Mesothelial cell of epicardium (in vitro differentiated cells): ENCODE results near the gene TOMM7. TPM values are rescaled to one million over a fixed set of nuclear protein-coding genes. Genes with fewer than 3 reads are reported as not detected.
"Not testable (repeated sequence)": the region's sequence is repeated elsewhere in the genome, so short reads cannot be mapped to it uniquely, and the experiment has no call there.

ENCODE experiments used
- DNase-seq, 2 experiments: peaks; one replicate each; pipeline ENCODE4 v3.0.0; 2021; ENCODE audit warnings: low spot score in 2 of 2; ENCODE audit not compliant: unreplicated experiment in 2 of 2
- H3K27ac Mint-ChIP-seq: 2 replicates; pipeline ENCODE4 v1.8.0; 2021; ENCODE audit warnings: mixed read lengths
- H3K27me3 Mint-ChIP-seq: 2 replicates; pipeline ENCODE4 v1.8.0; 2021; ENCODE audit warnings: low read depth, mixed read lengths
- H3K36me3 Mint-ChIP-seq: 2 replicates; pipeline ENCODE4 v1.8.0; 2021; ENCODE audit warnings: mixed read lengths
- H3K4me1 Mint-ChIP-seq: 2 replicates; pipeline ENCODE4 v1.8.0; 2021; ENCODE audit warnings: mixed read lengths
- H3K4me3 Mint-ChIP-seq: 2 replicates; pipeline ENCODE4 v1.8.0; 2021; ENCODE audit warnings: mild to moderate bottlenecking, moderate library complexity, mixed read lengths
- H3K9me3 Mint-ChIP-seq: 2 replicates; pipeline ENCODE4 v1.8.0; 2021; ENCODE audit warnings: mixed read lengths
- CTCF ChIP-seq: fragments of 200-600 bp; sonication (generic); IDR thresholded peaks from one replicate; pipeline ENCODE4 v1.5.0; 2021; ENCODE audit warnings: antibody characterized with exemption; ENCODE audit not compliant: unreplicated experiment
- total RNA-seq: library from RNA; stranded (reverse); gene quantifications from 3 replicates; pipeline ENCODE4 v1.2.1, GENCODE V29; 2021

TOMM7 gene
- total RNA-seq, 1 donor from 2014 or later = 179 TPM

DNA sequence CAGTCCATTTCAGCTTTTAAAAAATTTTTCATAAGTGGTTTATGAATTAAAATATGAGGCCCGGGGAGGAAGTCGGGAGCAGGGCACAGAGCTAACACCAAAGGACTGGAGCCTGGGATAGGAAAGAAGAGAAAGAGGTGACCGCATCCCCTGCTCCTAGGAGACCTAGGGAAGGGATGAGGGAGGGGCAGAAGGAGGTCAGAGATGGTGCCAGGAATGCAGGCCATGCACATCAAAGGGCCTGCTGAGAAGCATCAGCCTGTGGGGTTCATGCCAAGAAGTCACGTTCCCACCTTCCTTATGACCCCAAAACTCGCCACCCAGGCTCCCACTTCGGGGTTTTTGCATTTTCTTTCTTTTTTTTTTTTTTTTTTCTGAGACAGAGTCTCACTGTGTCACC lies 14.7 kb upstream of the TOMM7 start:
- Mint-ChIP-seq H3K4me3 (no peak overlapping the region), H3K27me3 (peaks cover 3% of the 10 kb centered on the region), H3K9me3 (no peaks in the 10 kb centered on the region), H3K36me3 (no peaks in the 10 kb centered on the region), H3K4me1 (peaks cover 5% of the 10 kb centered on the region), H3K27ac (no peak overlapping the region)
- no peak for DNase-seq
- no peak for TF ChIP-seq CTCF

DNA sequence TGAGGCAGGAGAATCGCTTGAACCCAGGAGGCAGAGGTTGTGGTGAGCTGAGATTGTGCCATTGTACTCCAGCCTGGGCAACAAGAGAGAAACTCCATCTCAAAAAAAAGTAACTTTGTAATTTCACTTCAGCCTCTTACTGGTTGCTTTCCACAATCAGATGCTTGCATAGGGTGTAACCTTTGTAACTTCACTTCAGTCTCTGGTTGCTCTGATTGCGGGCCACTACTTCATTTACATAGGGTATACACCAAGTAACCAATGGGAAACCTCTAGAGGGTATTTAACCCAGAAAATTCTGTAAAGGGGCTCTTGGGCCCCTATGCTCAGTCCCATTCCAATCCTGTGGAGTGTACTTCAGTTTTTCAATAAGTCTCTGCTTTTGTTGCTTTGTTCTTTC lies 13.9 kb upstream of the TOMM7 start:
- H3K4me3 Mint-ChIP-seq, H3K9me3 Mint-ChIP-seq, H3K36me3 Mint-ChIP-seq, H3K27ac Mint-ChIP-seq, H3K4me1 Mint-ChIP-seq, H3K27me3 Mint-ChIP-seq, DNase-seq: not testable (repeated sequence)

DNA sequence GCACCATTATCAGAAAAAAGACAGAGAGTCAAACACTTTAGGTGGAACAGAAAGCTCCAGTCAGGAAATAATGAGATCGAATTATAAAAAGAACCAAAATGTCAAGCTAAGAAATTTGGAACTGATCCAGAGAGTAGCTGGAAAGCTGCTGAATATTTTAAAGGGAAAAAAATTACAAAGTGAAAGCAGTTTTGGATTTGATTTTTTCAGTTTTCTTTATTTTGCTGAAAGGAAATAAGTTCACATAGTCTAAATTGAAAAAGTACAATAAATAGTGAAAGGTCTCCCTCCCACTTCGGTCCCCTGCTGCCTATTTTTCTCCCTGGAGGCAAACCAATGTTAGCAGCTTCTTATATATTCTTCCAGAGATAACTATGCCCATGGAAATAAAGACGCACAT lies 11.3 kb upstream of the TOMM7 start:
- Mint-ChIP-seq H3K4me1 (peaks cover 4% of the 10 kb centered on the region), H3K27ac (no peak overlapping the region), H3K4me3 (no peak overlapping the region), H3K36me3 (no peaks in the 10 kb centered on the region), H3K27me3 (no peaks in the 10 kb centered on the region), H3K9me3 (no peaks in the 10 kb centered on the region)
- no peak for DNase-seq
- TF ChIP-seq CTCF = no peak

DNA sequence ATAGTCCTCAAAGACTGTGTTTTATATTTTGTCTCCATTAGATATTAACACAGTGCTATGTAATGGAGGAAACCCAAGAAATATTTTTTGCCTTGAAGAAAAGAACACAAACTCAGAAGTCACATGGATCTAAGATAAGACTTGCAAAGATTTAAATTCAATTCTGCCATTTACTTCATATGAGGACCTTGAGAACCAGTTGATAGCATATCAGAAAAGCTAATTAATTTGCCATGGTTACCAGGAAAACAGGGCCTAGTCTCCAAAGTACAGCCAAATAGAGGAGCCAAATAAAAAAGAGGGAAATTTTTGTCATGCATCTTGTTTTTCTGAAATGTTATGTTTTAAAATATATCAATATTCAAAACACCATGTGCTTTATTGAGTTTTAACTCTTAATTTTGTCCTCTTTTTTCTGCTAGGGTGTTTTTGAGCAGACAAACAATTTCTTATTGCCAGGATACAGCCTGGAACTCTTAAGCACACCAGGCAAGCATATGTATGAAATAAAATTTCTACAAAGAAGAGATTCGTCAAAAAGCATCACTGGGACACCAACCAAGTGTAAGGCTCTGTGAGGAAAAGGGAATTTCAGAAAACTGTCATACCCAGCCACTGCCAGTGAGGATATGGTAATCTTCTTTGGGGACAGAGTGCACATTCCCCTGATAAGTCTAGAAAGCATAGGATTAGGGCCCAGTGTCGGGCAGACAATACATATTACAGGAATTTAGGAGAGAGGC lies 10.6 kb upstream of the TOMM7 start:
- no peak for DNase-seq
- H3K9me3 Mint-ChIP-seq = no peaks in the 10 kb centered on the region
- TF ChIP-seq CTCF = no peak
- H3K36me3 Mint-ChIP-seq = no peaks in the 10 kb centered on the region
- H3K27ac Mint-ChIP-seq = no peak overlapping the region
- H3K4me3 Mint-ChIP-seq = no peak overlapping the region
- H3K27me3 Mint-ChIP-seq = no peaks in the 10 kb centered on the region
- peaks cover 4% of the 10 kb centered on the region for H3K4me1 Mint-ChIP-seq

GRCh38 chr7:22832401-22832800 lies 9.8 kb upstream of the TOMM7 start:
- H3K4me1 Mint-ChIP-seq = peaks cover 4% of the 10 kb centered on the region
- no peaks in the 10 kb centered on the region for H3K9me3 Mint-ChIP-seq
- H3K27me3 Mint-ChIP-seq = peaks cover 3% of the 10 kb centered on the region
- no peak for TF ChIP-seq CTCF
- no peak overlapping the region for H3K27ac Mint-ChIP-seq
- H3K4me3 Mint-ChIP-seq = no peak overlapping the region
- no peak for DNase-seq
- no peaks in the 10 kb centered on the region for H3K36me3 Mint-ChIP-seq

GRCh38 chr7:22831602-22832305 lies 9.1 kb upstream of the TOMM7 start:
- peaks cover 6% of the 10 kb centered on the region for H3K27me3 Mint-ChIP-seq
- no peaks in the 10 kb centered on the region for H3K9me3 Mint-ChIP-seq
- no peak for DNase-seq
- TF ChIP-seq CTCF = no peak
- peaks cover 4% of the 10 kb centered on the region for H3K4me1 Mint-ChIP-seq
- H3K4me3 Mint-ChIP-seq = no peak overlapping the region
- H3K36me3 Mint-ChIP-seq = no peaks in the 10 kb centered on the region
- no peak overlapping the region for H3K27ac Mint-ChIP-seq
